GM12873 (cell line): ENCODE data around the gene SFI1.

Experiments
- TF ChIP-seq, protein P1 (sequence below): IDR thresholded peaks from 2 replicates; pipeline ENCODE4 v1.5.1; 2012; ENCODE audit warnings: low read depth, mild to moderate bottlenecking, moderate library complexity, low read length, control low read depth; ENCODE audit not compliant: insufficient read depth; ENCODE audit errors: missing control alignments

The SFI1 gene

DNA sequence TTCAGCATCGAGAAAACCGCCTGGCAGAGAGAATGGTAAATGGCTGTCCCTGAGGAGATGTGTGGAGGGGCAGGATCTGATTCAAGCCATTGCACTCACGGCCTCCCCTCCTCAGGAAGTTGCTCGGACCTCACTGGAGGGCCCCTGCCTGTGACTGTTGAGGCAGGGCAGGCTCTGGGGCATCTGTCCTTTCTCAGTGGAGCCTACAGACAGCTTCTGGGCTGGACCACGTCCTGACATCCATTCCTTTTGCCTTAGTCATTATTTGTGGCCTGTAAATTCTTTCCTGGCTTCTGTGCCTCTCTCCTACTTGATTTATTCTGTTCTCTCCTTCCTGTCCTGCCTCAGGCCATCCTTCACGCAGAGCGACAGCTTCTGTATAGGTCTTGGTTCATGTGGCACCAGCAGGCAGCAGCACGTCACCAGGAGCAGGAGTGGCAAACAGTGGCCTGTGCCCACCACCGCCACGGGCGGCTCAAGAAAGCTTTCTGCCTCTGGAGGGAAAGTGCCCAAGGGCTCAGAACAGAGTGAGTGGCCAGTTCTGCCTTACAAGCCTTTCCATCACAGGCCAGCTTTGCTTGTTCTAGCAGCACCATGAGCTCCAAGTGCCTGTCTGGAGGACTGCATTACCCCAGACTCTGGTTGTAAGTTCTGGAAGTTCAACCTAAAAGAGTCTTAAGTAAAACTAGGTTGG, 106.1 kb downstream of the SFI1 start:
- TF ChIP-seq, protein P1, sequence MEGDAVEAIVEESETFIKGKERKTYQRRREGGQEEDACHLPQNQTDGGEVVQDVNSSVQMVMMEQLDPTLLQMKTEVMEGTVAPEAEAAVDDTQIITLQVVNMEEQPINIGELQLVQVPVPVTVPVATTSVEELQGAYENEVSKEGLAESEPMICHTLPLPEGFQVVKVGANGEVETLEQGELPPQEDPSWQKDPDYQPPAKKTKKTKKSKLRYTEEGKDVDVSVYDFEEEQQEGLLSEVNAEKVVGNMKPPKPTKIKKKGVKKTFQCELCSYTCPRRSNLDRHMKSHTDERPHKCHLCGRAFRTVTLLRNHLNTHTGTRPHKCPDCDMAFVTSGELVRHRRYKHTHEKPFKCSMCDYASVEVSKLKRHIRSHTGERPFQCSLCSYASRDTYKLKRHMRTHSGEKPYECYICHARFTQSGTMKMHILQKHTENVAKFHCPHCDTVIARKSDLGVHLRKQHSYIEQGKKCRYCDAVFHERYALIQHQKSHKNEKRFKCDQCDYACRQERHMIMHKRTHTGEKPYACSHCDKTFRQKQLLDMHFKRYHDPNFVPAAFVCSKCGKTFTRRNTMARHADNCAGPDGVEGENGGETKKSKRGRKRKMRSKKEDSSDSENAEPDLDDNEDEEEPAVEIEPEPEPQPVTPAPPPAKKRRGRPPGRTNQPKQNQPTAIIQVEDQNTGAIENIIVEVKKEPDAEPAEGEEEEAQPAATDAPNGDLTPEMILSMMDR = no peak

DNA sequence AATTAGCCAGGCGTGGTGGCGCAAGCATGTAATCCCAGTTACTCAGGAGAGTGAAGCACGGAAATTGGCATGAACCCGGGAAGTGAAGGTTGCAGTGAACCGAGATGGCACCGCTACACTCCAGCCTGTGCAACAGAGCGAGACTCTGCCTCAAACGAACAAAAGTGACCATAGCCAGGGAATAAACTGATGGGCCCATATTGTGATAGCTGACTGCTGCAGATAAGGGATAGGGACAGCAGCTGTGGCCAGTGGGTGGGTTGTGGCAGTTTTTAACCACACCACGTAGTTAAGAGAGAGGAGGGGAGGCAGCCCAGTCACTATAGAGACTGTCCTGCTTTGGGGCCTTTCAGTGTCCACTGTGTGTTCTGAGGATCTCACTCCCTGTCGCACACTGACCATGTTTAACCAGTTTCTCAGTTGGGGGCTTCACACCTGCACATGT, 106.8 kb downstream of the SFI1 start:
- TF ChIP-seq, protein P1 = no peak

DNA sequence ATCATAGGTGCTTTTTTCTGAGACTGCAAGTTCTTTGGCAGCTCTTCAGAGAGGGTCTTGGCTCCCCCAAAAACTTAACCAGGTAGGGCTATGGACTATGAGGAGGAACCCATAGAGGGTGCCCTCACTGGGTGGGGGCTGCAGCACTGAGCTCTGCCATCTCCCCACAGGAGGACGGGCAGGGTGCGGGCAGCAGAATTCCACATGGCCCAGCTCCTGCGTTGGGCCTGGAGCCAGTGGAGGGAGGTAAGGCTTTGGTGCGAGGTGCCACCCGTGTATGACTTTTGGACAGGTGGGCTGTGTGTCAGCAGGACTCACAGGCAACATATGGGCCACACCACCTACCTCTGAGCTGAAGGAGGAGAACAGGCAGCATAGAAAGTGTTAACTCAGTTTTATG, 107.2 kb downstream of the SFI1 start:
- TF ChIP-seq, protein P1 = no peak

DNA sequence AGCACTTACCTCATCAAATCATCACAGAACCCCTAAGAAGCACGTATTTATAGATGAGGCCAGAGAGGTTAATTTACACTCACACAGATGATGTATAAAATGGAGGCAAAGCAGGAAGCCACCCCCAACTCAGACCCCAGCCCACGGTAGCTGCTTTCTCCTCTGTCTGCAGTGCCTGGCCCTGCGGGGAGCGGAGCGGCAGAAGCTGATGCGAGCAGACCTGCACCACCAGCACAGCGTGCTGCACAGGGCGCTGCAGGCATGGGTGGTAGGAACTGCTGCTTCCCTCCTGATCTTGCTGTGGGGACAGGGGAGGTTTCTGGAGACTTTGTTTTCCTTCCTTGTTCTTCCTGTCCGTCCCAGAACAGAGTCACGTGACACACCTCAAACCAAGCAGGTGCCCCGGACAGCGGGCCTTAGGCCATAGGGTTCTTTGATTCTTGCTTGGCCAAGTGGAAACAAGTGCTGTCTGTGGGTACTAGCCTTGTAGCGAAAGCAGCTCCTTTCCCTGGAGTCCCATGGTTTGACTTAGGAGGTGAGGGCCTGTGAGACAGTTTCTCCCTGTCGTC, 107.9 kb downstream of the SFI1 start:
- TF ChIP-seq, protein P1 = no peak

DNA sequence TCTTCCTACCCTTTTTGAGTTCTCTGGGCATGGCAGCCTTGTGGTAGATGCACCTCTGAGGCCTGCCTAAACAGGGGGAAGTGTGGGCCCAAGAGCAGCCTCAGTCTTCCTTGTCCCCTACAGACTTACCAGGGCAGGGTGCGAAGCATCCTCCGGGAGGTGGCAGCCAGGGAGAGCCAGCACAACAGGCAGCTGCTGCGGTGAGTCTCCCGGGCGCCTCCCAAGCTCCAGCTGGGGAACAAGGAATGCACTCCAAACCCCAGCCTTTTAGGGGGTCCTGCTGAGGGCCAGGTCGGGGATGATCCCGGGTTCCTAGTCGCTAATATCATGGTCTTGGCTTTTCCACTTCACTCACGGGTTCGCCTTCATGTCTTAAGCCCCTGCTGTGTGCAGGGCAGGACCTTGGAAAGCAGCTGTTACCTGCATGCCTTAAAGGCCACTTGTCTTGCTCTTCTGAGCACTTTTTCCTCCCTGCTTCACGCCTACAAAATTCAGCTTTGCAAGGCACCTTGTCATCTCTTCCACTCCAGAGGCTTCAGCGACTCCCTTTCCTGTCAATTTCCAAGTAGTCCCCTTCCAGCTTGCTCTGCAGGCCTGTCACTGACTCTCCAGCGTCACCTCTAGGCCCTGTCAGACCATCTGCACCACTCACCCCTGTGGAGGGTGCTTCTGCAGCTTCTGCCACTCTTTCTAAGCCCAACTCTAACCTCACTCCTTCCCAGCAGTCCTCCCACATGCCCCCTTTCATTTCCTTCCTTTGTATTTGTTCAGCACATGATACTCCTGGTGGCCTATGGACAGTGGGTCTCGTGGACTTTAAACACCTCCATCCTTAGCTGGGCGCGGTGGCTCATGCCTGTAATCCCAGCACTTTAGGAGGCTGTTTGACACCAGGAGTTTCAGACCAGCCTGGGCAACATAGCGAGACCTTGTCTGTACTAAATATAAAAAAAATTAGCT, 108.7 kb downstream of the SFI1 start:
- TF ChIP-seq, protein P1 = no peak

DNA sequence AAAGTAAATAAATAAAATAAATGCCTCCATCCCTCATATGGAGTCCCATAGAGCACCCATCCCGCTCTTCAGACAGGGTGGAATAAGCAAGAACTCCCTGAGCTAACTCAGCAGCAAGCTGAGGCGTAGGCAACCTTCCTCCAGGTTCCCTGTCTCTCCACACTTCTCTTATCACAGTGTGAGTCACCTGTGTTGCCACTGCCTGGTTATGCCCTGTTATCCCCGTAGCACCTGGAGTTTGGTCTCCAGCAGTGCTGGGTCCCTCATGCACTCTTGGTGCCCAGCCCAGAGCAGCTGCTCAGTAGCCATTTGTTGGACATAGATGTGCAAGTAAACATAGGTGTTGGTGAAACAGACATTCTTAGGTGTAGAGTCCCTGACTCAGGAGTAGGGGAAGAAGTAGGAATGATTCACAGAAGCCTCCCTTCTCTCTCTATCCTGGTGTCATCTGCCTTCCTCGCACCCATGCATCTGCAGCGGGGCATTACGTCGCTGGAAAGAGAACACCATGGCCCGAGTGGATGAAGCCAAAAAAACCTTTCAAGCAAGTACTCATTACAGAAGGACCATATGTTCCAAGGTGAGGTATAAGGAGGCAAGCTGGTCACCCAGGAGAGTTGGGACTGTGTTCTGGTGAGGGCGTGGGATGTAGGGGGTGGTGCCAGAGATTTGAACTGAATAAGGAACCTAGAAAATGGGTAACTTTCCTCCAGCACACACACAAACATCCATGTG, 109.7 kb downstream of the SFI1 start:
- TF ChIP-seq, protein P1 = no peak
